HEK293 (cell line): ENCODE data around the gene PLCL2.

ENCODE experiments used
- CTCF ChIA-PET: fragments of 350-600 bp; formaldehyde crosslinking; extraction: SDS; loops from one replicate; lab custom pipeline; 2021; ENCODE audit warnings: antibody characterized with exemption; lab: Yijun Ruan, JAX
- POLR2A ChIA-PET: fragments of 300-600 bp; formaldehyde crosslinking; extraction: SDS; loops from one replicate; lab custom pipeline; 2020; ENCODE audit warnings: antibody characterized with exemption, inconsistent platforms; lab: Yijun Ruan, JAX
- H3K27ac ChIP-seq: fragments of 200-500 bp; sonication (Bioruptor generic); 2 replicates; pipeline ENCODE4 v1.5.1; 2014; ENCODE audit warnings: low read depth, low read length, control low read depth, inconsistent platforms; ENCODE audit errors: extremely low read depth
- H3K36me3 ChIP-seq, 2 experiments: fragments of 200-500 bp in 1 of 2; sonication (Bioruptor generic) in 1 of 2; 1 replicate in 1 of 2; 2 replicates in 1 of 2; pipeline ENCODE4 v1.5.1; 2014 to 2017; ENCODE audit warnings: inconsistent platforms in 2 of 2, low read length in 2 of 2; ENCODE audit not compliant: control insufficient read depth in 2 of 2, insufficient read depth in 1 of 2
- H3K4me1 ChIP-seq: fragments of 200-500 bp; sonication (Bioruptor generic); 2 replicates; pipeline ENCODE4 v1.5.1; 2014; ENCODE audit warnings: mild to moderate bottlenecking, low read length, inconsistent platforms; ENCODE audit not compliant: control insufficient read depth, insufficient read depth
- H3K4me3 ChIP-seq: 2 replicates; pipeline ENCODE4 v1.5.1; 2011; ENCODE audit warnings: low read depth, mild to moderate bottlenecking, control low read depth, low read length, moderate library complexity
- H3K9me3 ChIP-seq: fragments of 200-500 bp; sonication (Bioruptor generic); 2 replicates; pipeline ENCODE4 v1.5.1; 2014; ENCODE audit warnings: low read depth, low read length, inconsistent platforms; ENCODE audit not compliant: control insufficient read depth, insufficient read depth
- EGR2 ChIP-seq: fragments of 450-650 bp; formaldehyde crosslinking; IDR thresholded peaks from 2 replicates; pipeline ENCODE4 v1.5.1; 2016; ENCODE audit warnings: low read depth, missing biosample characterization, missing genetic modification characterization
- RBAK ChIP-seq: fragments of 450-650 bp; formaldehyde crosslinking; IDR thresholded peaks from 2 replicates; pipeline ENCODE4 v1.5.1; 2016; ENCODE audit warnings: missing biosample characterization, missing genetic modification characterization
- SALL2 ChIP-seq: fragments of 450-650 bp; formaldehyde crosslinking; IDR thresholded peaks from 2 replicates; pipeline ENCODE4 v1.5.0; 2017; ENCODE audit warnings: missing biosample characterization, mild to moderate bottlenecking, missing genetic modification characterization, borderline replicate concordance
- SCRT2 ChIP-seq: fragments of 450-650 bp; formaldehyde crosslinking; IDR thresholded peaks from 2 replicates; pipeline ENCODE4 v1.5.1; 2016; ENCODE audit warnings: missing biosample characterization, missing genetic modification characterization
- SP7 ChIP-seq: fragments of 450-650 bp; formaldehyde crosslinking; IDR thresholded peaks from 2 replicates; pipeline ENCODE4 v1.5.1; 2016; ENCODE audit warnings: missing biosample characterization, missing genetic modification characterization
- ZFHX2 ChIP-seq: fragments of 450-650 bp; formaldehyde crosslinking; conservative IDR thresholded peaks from 2 replicates; pipeline ENCODE4 v1.5.1; 2016; ENCODE audit warnings: missing biosample characterization, missing genetic modification characterization
- ZFP69B ChIP-seq: fragments of 450-650 bp; formaldehyde crosslinking; IDR thresholded peaks from 2 replicates; pipeline ENCODE4 v1.5.1; 2016; ENCODE audit warnings: missing biosample characterization, missing genetic modification characterization
- ZNF155 ChIP-seq: fragments of 450-650 bp; formaldehyde crosslinking; IDR thresholded peaks from 2 replicates; pipeline ENCODE4 v1.5.1; 2016; ENCODE audit warnings: missing biosample characterization, missing genetic modification characterization
- ZNF248 ChIP-seq: fragments of 450-650 bp; formaldehyde crosslinking; IDR thresholded peaks from 2 replicates; pipeline ENCODE4 v1.5.1; 2017; ENCODE audit warnings: missing biosample characterization, missing genetic modification characterization
- ZNF585B ChIP-seq: fragments of 450-650 bp; formaldehyde crosslinking; IDR thresholded peaks from 2 replicates; pipeline ENCODE4 v1.5.1; 2016; ENCODE audit warnings: missing biosample characterization, missing genetic modification characterization
- ZNF654 ChIP-seq: fragments of 450-650 bp; formaldehyde crosslinking; IDR thresholded peaks from 2 replicates; pipeline ENCODE4 v1.5.1; 2016; ENCODE audit warnings: low read depth, missing biosample characterization, missing genetic modification characterization
- ZNF776 ChIP-seq: fragments of 450-650 bp; formaldehyde crosslinking; IDR thresholded peaks from 2 replicates; pipeline ENCODE4 v1.5.0; 2017; ENCODE audit warnings: missing biosample characterization, missing genetic modification characterization, borderline replicate concordance
- ZNF843 ChIP-seq: fragments of 450-650 bp; formaldehyde crosslinking; IDR thresholded peaks from 2 replicates; pipeline ENCODE4 v1.5.1; 2016; ENCODE audit warnings: missing biosample characterization, missing genetic modification characterization
- TF ChIP-seq, protein P1 (sequence below): fragments of 450-650 bp; formaldehyde crosslinking; IDR thresholded peaks from 2 replicates; pipeline ENCODE4 v1.5.1; 2017; ENCODE audit warnings: missing biosample characterization, missing genetic modification characterization
- TF ChIP-seq, protein P2 (sequence below): fragments of 450-650 bp; IDR thresholded peaks from 2 replicates; pipeline ENCODE4 v1.5.1; 2018; ENCODE audit warnings: missing biosample characterization, missing genetic modification characterization
- TF ChIP-seq, protein P3 (sequence below): fragments of 450-650 bp; formaldehyde crosslinking; IDR thresholded peaks from 2 replicates; pipeline ENCODE4 v1.5.1; 2017; ENCODE audit warnings: missing biosample characterization, mild to moderate bottlenecking, missing genetic modification characterization, moderate library complexity
- TF ChIP-seq, protein P4 (sequence below): fragments of 450-650 bp; formaldehyde crosslinking; IDR thresholded peaks from 2 replicates; pipeline ENCODE4 v1.5.1; 2016; ENCODE audit warnings: missing biosample characterization, missing genetic modification characterization
- TF ChIP-seq, protein P5 (sequence below): sonication (generic); formaldehyde crosslinking; IDR thresholded peaks from 2 replicates; pipeline ENCODE4 v1.8.1; 2022; ENCODE audit warnings: mild to moderate bottlenecking, moderate library complexity, missing genetic modification reagents
- TF ChIP-seq, protein P6 (sequence below): fragments of 450-650 bp; formaldehyde crosslinking; IDR thresholded peaks from 2 replicates; pipeline ENCODE4 v1.5.1; 2016; ENCODE audit warnings: missing biosample characterization, missing genetic modification characterization

PLCL2 gene

DNA sequence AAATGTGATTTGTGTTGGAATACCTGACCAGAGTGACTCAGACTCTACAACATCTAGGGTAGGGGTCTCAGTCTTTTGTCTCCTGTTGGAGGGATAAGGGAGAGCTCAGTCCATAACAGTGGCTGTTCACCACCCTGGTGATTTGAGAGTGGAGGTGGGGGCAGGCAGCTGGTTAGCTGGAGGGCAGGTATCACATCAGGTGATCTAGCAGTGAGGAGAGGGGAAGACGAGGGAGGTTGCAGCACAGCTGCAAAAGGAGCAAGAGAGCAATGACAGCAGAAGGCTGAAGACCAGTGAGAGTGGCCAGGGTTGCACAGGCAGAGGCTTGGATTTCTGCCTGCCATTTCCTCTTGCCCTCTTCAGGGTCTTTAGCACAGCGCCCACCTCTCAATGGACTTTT, 38.4 kb downstream of the PLCL2 start:
- Histone ChIP-seq H3K36me3 (0 out of 3 replicates have a peak, but pooled peaks cover 0 to 5% of the 10 kb centered on the region in 2 experiments), H3K27ac (no peak overlapping the region), H3K4me3 (no peak overlapping the region), H3K4me1 (no peaks in the 10 kb centered on the region), H3K9me3 (no peaks in the 10 kb centered on the region)
- TF ChIP-seq ZNF248 (no peak), SALL2 (no peak), ZNF776 (no peak), SCRT2 (tag by site-specific recombination) (no peak), ZNF585B (tag by site-specific recombination) (no peak)
- TF ChIP-seq, protein P1, sequence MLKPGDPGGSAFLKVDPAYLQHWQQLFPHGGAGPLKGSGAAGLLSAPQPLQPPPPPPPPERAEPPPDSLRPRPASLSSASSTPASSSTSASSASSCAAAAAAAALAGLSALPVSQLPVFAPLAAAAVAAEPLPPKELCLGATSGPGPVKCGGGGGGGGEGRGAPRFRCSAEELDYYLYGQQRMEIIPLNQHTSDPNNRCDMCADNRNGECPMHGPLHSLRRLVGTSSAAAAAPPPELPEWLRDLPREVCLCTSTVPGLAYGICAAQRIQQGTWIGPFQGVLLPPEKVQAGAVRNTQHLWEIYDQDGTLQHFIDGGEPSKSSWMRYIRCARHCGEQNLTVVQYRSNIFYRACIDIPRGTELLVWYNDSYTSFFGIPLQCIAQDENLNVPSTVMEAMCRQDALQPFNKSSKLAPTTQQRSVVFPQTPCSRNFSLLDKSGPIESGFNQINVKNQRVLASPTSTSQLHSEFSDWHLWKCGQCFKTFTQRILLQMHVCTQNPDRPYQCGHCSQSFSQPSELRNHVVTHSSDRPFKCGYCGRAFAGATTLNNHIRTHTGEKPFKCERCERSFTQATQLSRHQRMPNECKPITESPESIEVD (tag by site-specific recombination) = no peak
- TF ChIP-seq, protein P2, sequence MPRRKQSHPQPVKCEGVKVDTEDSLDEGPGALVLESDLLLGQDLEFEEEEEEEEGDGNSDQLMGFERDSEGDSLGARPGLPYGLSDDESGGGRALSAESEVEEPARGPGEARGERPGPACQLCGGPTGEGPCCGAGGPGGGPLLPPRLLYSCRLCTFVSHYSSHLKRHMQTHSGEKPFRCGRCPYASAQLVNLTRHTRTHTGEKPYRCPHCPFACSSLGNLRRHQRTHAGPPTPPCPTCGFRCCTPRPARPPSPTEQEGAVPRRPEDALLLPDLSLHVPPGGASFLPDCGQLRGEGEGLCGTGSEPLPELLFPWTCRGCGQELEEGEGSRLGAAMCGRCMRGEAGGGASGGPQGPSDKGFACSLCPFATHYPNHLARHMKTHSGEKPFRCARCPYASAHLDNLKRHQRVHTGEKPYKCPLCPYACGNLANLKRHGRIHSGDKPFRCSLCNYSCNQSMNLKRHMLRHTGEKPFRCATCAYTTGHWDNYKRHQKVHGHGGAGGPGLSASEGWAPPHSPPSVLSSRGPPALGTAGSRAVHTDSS (tag by site-specific recombination) = no peak
- CTCF ChIA-PET = no interaction called here
- POLR2A ChIA-PET = no interaction called here

DNA sequence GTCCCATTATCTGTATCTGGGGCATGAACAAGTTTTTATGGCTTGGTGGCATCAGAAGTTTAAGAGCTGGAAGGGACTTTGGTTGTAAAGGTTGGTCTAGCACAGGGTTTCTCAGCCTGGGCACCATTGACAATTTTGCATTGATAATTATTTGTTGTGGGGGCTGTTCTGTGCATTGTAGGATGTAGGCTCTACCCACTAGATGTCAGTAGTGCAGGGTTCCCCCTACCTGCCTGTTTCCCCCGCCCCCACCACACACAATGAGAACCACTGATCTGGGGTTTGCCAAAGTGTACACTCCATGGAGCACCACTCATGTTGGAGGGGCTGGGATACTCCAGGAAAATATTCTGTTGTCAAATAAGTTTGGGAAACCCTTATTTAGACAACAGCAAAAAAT, 42.7 kb downstream of the PLCL2 start:
- Histone ChIP-seq H3K36me3 (0 out of 3 replicates have a peak, but pooled peaks cover 0 to 5% of the 10 kb centered on the region in 2 experiments), H3K4me3 (no peak overlapping the region), H3K4me1 (no peaks in the 10 kb centered on the region), H3K27ac (no peak overlapping the region), H3K9me3 (no peaks in the 10 kb centered on the region)
- TF ChIP-seq ZNF654 (tag by site-specific recombination) (peak; percentile 15; the same call in 1 of the 2 replicates), RBAK (tag by site-specific recombination) (no peak)
- TF ChIP-seq, protein P3, sequence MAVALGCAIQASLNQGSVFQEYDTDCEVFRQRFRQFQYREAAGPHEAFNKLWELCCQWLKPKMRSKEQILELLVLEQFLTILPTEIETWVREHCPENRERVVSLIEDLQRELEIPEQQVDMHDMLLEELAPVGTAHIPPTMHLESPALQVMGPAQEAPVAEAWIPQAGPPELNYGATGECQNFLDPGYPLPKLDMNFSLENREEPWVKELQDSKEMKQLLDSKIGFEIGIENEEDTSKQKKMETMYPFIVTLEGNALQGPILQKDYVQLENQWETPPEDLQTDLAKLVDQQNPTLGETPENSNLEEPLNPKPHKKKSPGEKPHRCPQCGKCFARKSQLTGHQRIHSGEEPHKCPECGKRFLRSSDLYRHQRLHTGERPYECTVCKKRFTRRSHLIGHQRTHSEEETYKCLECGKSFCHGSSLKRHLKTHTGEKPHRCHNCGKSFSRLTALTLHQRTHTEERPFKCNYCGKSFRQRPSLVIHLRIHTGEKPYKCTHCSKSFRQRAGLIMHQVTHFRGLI (tag by site-specific recombination) = no peak
- TF ChIP-seq, protein P4, sequence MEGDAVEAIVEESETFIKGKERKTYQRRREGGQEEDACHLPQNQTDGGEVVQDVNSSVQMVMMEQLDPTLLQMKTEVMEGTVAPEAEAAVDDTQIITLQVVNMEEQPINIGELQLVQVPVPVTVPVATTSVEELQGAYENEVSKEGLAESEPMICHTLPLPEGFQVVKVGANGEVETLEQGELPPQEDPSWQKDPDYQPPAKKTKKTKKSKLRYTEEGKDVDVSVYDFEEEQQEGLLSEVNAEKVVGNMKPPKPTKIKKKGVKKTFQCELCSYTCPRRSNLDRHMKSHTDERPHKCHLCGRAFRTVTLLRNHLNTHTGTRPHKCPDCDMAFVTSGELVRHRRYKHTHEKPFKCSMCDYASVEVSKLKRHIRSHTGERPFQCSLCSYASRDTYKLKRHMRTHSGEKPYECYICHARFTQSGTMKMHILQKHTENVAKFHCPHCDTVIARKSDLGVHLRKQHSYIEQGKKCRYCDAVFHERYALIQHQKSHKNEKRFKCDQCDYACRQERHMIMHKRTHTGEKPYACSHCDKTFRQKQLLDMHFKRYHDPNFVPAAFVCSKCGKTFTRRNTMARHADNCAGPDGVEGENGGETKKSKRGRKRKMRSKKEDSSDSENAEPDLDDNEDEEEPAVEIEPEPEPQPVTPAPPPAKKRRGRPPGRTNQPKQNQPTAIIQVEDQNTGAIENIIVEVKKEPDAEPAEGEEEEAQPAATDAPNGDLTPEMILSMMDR (tag by site-specific recombination) = no peak
- CTCF ChIA-PET = no interaction called here
- POLR2A ChIA-PET = no interaction called here

DNA sequence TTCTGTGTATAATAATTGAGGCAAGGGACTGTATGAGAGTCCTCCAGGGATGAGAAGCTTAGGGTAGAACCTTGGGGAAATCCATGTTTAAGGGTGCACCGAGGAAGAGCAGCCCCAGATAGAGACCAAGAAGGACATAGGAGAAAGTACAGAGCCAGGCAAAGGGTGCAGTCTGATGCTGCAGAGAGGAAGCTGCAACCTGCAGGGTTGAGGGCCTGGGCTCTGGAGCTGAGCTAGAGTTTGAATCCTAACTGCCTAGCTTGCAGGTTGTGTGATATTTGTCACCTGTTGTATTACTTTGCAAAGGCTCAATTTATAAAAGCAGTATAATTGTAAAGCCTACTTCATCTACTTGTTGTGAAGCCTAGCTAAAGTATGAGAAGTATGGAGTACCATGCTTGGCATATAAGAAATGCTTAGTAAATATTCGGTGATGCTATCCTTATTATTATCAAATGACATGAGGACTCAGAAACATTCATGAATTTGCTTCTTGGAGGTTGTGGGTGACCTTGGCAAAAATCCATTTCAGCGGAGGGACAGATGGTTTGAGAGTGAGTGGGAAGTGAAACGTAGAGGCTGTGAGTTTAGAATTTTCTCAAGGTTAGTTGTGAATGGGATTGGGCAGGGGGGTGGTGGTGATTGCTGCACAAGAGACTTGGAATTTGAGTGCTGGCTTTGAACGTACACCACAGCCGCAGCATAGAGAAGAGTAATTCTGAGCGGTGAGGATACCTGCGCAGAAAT, 43.8 kb downstream of the PLCL2 start:
- no peak overlapping the region for H3K4me3 ChIP-seq
- POLR2A ChIA-PET = no interaction called here
- TF ChIP-seq ZFP69B (tag by site-specific recombination) (no peak), SP7 (tag by site-specific recombination) (no peak), ZNF155 (tag by site-specific recombination) (no peak), ZNF843 (tag by site-specific recombination) (no peak), EGR2 (tag by site-specific recombination) (0 out of 2 replicates have a peak, but pooled peaks have one; percentile 30), ZFHX2 (peak; percentile 30; the same call in 1 of the 2 replicates)
- TF ChIP-seq, protein P5, sequence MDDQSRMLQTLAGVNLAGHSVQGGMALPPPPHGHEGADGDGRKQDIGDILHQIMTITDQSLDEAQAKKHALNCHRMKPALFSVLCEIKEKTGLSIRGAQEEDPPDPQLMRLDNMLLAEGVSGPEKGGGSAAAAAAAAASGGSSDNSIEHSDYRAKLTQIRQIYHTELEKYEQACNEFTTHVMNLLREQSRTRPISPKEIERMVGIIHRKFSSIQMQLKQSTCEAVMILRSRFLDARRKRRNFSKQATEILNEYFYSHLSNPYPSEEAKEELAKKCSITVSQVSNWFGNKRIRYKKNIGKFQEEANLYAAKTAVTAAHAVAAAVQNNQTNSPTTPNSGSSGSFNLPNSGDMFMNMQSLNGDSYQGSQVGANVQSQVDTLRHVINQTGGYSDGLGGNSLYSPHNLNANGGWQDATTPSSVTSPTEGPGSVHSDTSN = no peak
- TF ChIP-seq, protein P6, sequence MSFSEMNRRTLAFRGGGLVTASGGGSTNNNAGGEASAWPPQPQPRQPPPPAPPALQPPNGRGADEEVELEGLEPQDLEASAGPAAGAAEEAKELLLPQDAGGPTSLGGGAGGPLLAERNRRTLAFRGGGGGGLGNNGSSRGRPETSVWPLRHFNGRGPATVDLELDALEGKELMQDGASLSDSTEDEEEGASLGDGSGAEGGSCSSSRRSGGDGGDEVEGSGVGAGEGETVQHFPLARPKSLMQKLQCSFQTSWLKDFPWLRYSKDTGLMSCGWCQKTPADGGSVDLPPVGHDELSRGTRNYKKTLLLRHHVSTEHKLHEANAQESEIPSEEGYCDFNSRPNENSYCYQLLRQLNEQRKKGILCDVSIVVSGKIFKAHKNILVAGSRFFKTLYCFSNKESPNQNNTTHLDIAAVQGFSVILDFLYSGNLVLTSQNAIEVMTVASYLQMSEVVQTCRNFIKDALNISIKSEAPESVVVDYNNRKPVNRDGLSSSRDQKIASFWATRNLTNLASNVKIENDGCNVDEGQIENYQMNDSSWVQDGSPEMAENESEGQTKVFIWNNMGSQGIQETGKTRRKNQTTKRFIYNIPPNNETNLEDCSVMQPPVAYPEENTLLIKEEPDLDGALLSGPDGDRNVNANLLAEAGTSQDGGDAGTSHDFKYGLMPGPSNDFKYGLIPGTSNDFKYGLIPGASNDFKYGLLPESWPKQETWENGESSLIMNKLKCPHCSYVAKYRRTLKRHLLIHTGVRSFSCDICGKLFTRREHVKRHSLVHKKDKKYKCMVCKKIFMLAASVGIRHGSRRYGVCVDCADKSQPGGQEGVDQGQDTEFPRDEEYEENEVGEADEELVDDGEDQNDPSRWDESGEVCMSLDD (tag by site-specific recombination) = no peak

More for the DNA sequence above, 43.8 kb downstream of the PLCL2 start:
- Histone ChIP-seq H3K36me3 (0 out of 3 replicates have a peak, but pooled peaks cover 0 to 5% of the 10 kb centered on the region in 2 experiments), H3K4me1 (no peaks in the 10 kb centered on the region), H3K27ac (no peak overlapping the region), H3K9me3 (no peaks in the 10 kb centered on the region)
- CTCF ChIA-PET = no interaction called here
